LNCAP (cell line): ENCODE data around the gene CDC42EP1.
A peak's percentile ranks its signal among the peaks of the same experiment; 100 is the strongest.

Experiments
- CTCF ChIP-seq: fragments of 450-650 bp; IDR thresholded peaks from 2 replicates; pipeline ENCODE4 v1.5.1; 2017; ENCODE audit warnings: mild to moderate bottlenecking

The CDC42EP1 gene

DNA sequence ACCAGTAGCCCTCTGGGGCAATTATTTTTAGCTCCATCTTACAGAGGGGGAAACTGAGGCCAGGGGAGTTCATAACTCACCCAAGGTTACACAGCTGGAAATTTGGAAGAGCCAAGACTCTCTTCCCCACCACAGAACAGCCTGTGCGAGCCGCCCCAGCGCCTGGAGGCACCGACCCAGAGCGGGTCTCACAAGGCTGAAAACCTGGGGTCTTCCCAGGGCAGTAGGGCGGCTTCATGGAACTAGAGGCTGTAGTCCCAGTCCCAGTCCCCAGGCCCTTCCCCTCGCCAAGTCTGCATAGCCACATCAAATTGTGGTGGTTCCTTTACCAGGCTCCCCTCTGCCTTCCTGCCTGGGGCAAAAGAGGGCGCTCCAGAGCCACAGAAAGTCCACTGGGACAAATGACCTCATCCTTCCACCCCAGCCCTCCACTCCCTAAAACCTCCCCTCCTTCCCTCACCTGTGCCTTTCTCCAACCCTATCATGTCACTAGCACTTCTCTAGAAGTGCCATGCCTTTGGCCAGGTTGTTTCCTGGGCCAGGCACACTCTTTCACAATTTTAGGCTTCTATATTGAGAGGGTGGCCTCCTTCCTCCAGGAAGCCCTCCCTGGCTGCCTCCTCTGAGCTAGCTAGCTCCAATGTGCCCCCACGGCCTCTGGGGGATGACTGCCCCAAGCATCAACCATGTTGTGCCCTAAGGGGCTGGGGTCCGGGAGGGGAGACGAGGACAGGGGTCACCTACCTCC is 15.2 kb upstream of the CDC42EP1 start:
- TF ChIP-seq CTCF: peak; percentile 61

DNA sequence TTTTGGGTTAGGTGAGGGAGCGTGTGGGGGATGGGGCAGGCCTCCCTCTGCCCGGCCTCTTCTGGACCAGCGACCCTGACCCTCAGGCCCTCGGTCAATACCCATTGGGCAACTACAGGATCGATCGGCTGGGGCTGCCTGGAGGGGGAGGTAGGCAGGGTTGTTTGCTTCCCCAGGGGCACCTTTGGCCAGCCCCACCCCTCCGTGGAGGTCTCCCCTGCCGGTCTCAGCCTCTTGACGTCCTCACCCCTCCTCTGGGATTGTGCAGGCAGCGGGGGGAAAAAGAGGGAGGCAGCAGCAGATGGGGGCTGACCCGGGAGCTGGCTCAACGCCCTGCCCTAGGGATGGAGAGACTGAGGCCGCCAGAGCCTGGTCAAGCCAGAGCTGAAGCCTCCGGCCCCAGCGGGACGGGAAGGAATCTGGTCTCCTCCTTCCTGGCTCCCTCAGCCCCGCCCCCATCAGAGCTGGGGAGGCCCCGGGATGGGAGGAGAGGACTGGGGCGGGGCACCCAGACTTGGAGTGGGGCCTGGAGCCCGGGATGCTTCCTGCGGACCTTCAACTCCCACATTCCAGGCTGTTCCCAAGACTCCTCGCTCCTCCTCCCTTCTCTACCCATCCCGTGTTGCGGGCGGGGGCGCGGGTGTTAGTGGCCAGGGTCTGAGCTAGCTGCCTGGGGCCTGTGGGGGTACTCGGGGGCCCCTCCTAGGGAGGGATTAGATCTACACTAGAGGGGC is 14.4 kb upstream of the CDC42EP1 start:
- no peak for TF ChIP-seq CTCF

DNA sequence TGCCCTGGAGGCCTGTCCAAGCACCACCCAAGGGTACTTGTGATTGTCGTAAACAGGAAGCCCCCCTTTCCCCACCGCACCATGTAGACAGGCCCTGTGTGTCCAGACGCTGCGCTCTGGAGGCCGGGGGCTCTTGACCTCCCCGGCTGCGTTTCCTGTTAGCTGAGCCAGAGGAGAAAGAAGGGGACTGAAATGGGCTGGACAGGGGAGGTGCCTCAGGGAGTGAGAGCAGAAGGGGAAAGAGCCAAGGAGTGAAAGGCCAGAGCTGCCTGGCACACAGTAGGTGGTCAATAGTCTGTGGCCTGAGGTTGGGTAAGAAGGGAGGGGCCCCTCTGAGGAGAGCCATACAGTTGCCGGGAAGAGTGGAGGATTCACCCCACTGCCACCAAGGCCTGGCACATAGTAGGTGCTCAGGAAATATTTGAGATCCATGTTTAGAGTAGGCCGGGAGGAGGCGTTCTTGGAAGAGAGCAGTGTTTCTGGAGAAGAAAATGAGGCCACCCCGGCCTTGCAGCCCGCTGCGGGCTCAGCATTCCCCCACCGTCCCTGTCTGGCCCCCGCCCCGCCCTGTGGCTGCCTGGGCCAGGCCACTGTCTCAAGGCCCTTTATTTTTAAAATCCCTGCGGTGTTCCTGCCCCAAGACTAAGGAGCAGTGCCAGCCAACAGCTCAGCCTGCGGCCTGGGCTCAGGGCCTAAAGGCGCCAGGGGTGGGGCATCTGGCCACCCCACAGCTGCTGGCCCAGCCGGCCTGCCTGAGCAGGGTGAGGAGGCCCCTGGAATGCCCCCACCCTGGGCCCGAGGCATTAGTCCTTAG is 13.6 kb upstream of the CDC42EP1 start:
- no peak for TF ChIP-seq CTCF

DNA sequence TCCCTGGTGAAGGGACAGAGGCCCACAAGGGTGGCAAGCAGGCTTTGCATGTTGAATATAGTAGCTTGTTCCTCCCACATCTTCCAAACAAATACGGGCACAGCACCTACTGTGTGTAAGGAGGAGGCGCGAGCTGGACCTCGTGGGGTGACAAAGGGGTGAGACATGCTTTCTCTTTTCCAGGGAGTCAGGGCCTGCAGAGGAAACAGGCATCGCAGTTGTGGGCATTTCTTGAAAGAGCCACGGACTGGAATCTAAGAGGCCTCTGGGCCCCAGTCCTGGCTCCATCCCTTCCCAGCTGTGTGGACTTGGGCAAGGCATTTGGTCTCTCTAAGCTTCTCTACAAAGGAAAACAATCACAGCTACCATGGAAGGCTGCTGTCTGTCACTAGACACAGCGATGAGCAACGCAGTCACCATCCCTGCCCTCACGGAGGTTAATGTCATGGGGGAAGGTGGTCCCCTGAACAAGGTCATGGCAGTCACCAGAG is 13.0 kb upstream of the CDC42EP1 start:
- TF ChIP-seq CTCF: no peak

- no peak for TF ChIP-seq CTCF
Measured at GRCh38 chr22:37549704-37550059, 10.6 kb upstream of the CDC42EP1 start.

GRCh38 chr22:37551981-37552380 is 8.3 kb upstream of the CDC42EP1 start:
- TF ChIP-seq CTCF: no peak

DNA sequence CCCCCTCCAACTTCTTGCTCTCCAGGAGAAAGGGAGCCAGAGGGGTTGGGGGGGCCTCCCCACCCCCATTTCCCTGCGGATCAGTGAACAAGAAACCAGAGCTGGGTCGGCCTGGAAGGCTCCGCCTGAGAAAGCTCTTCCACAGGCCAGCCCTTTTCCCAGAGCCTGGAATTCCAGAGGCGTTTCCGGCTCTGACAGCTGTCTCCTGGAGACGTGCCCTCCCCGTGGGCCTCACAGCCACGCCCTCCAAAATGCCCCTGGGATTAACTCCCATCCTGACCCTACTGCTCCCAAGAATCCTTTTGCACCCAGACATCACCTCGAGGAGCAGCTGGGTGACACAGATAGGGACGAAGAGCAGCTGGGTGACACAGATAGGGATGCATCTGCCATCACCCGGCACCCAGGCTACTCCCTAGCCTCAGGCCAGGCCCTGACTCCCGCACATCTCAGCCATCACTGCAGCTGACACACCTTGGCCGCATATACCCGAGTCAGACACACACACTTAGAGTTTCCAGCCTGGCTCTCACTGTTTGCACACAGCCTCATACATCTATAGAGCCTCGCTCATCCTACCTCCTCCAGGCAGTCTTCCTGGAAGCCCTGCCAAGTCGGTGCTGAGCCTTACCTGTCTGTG is 7.6 kb upstream of the CDC42EP1 start:
- no peak for TF ChIP-seq CTCF
